Osteocyte (in vitro differentiated cells): ENCODE results near the gene GPR45. TPM values are rescaled to one million over a fixed set of nuclear protein-coding genes. Genes with fewer than 3 reads are reported as not detected.
"Not testable (repeated sequence)": the region's sequence is repeated elsewhere in the genome, so short reads cannot be mapped to it uniquely, and the experiment has no call there.

ENCODE experiments used
- DNase-seq: peaks from one replicate; pipeline ENCODE4 v3.0.0; 2021; ENCODE audit warnings: mixed read lengths; ENCODE audit not compliant: unreplicated experiment; ENCODE audit errors: extremely low spot score
- H3K27ac Mint-ChIP-seq: one replicate; pipeline ENCODE4 v1.8.0; 2021; ENCODE audit warnings: mild to moderate bottlenecking, mixed read lengths; ENCODE audit not compliant: unreplicated experiment
- H3K27me3 Mint-ChIP-seq: one replicate; pipeline ENCODE4 v1.8.0; 2021; ENCODE audit warnings: mixed read lengths; ENCODE audit not compliant: unreplicated experiment
- H3K36me3 Mint-ChIP-seq: one replicate; pipeline ENCODE4 v1.8.0; 2021; ENCODE audit warnings: mixed read lengths; ENCODE audit not compliant: unreplicated experiment
- H3K4me1 Mint-ChIP-seq: one replicate; pipeline ENCODE4 v1.8.0; 2021; ENCODE audit warnings: mixed read lengths; ENCODE audit not compliant: unreplicated experiment
- H3K4me3 Mint-ChIP-seq: one replicate; pipeline ENCODE4 v1.8.0; 2021; ENCODE audit warnings: mild to moderate bottlenecking, moderate library complexity, mixed read lengths; ENCODE audit not compliant: unreplicated experiment
- H3K9me3 Mint-ChIP-seq: one replicate; pipeline ENCODE4 v1.8.0; 2021; ENCODE audit warnings: mixed read lengths; ENCODE audit not compliant: unreplicated experiment
- CTCF ChIP-seq: fragments of 200-600 bp; sonication (generic); IDR thresholded peaks from 2 replicates; pipeline ENCODE4 v1.5.0; 2021; ENCODE audit warnings: antibody characterized with exemption, mild to moderate bottlenecking, moderate library complexity
- total RNA-seq: library from RNA; stranded (reverse); gene quantifications from 2 replicates; pipeline ENCODE4 v1.2.1, GENCODE V29; 2021

Gene GPR45
- total RNA-seq, 1 donor from 2014 or later, result not detected

DNA sequence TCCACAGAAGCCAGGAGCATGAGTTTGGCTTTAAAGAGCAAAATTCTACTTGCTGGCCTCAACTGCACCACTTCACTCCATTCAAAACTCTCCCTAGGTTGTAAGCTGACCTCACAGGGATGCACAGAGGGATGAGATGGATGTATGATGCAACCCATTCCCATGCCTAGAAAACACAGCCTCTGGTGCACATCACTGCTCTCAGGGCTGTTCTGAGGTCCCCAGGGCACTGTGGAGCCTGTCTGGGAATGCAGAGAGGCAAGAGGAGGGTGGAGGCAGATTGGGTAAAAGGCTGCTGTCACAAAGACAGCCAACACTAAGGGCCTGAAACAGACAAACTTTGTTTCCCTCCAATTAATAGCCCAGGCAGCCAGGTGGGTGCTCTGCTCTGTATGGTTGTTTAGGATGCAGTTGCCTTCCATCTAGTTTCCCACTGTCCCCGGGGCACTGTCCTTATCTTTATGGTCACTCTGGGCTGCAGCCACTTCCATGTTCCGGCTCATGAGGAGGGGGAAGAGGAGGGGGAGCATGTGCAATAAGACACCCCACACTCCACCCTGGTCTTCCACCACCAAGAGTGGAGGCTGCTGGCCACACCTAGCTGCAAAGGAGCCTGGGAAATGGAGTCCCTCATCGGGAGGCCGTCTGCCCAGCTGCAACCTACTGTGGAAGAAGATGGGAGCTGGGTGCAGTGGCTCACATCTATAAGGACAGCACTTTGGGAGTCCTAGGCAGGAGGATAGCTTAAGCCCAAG lies 7.0 kb downstream of the GPR45 start:
- H3K36me3 Mint-ChIP-seq, result no peaks in the 10 kb centered on the region
- no peak overlapping the region for H3K27ac Mint-ChIP-seq
- no peak for DNase-seq
- no peaks in the 10 kb centered on the region for H3K9me3 Mint-ChIP-seq
- H3K27me3 Mint-ChIP-seq, result no peaks in the 10 kb centered on the region
- H3K4me1 Mint-ChIP-seq, result peaks cover 2% of the 10 kb centered on the region
- no peak for TF ChIP-seq CTCF
- H3K4me3 Mint-ChIP-seq, result no peak overlapping the region

DNA sequence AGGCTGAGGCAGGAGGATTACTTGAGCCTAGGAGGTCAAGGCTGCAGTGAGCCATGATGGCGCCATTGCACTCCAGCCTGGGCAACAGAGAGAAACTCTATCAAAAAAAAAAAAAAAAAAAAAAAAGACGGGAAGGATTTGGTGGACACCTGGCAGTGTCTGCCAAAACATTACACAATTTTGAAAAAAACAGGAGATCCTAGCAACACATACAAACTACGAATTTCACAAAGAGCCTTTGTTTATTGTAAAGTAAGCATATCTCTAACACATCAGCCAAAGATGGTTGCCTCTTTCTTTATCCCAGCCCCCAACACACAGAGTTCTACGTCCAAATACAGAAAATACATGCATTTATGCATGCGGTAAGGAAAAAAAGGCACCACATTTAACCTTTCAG lies 7.6 kb downstream of the GPR45 start:
- Mint-ChIP-seq H3K27ac (no peak overlapping the region), H3K36me3 (no peaks in the 10 kb centered on the region), H3K27me3 (no peaks in the 10 kb centered on the region), H3K9me3 (no peaks in the 10 kb centered on the region), H3K4me1 (peaks cover 2% of the 10 kb centered on the region), H3K4me3 (no peak overlapping the region)
- no peak for DNase-seq
- TF ChIP-seq CTCF, result no peak

DNA sequence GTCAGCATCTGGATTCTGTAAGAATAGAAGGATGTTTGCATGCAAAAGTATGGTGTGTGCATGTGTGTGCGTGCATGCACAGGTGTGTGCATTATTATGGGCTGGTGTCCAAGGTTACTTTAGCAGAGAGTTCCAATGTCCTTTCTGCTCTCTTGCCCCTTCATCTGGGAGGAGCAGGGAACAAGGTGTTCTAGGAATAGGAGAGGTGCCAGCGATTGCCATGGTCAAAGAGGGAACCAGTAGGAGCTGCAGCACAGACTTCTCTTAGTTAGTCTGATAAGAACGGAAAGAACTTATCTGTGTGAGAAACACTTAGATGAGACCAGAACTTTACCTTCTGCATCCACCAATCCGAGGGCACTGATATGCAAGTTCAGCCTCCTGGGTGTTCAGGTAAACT lies 8.3 kb downstream of the GPR45 start:
- H3K36me3 Mint-ChIP-seq, result no peaks in the 10 kb centered on the region
- TF ChIP-seq CTCF, result no peak
- peaks cover 2% of the 10 kb centered on the region for H3K4me1 Mint-ChIP-seq
- no peaks in the 10 kb centered on the region for H3K27me3 Mint-ChIP-seq
- no peaks in the 10 kb centered on the region for H3K9me3 Mint-ChIP-seq
- DNase-seq, result no peak
- no peak overlapping the region for H3K4me3 Mint-ChIP-seq
- no peak overlapping the region for H3K27ac Mint-ChIP-seq

GRCh38 chr2:105251016-105251648 lies 9.6 kb downstream of the GPR45 start:
- H3K36me3 Mint-ChIP-seq, DNase-seq, H3K4me1 Mint-ChIP-seq, H3K27ac Mint-ChIP-seq, H3K4me3 Mint-ChIP-seq, H3K27me3 Mint-ChIP-seq, H3K9me3 Mint-ChIP-seq: not testable (repeated sequence)

DNA sequence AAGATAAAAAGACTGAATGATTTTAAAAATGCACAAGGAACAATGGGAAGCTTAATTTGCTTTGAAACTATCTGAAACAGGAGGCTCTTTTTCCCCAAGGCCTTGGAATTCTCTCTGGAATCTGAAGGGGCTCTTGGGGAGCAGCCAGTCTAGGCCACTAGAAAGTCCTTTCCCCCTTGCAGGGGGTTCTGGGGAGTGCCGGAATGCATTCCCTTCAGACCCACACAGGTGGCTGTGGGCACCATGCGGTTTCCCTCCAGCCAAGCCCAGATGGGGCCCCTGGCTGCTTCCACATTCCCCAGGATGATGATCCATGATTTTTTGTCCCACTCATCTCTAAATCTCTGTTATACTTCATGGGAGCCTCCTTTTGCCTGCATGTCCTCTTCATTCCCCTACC lies 10.7 kb downstream of the GPR45 start:
- H3K9me3 Mint-ChIP-seq, result no peaks in the 10 kb centered on the region
- no peak for TF ChIP-seq CTCF
- H3K4me1 Mint-ChIP-seq, result peaks cover 10% of the 10 kb centered on the region
- H3K36me3 Mint-ChIP-seq, result no peaks in the 10 kb centered on the region
- DNase-seq, result no peak
- H3K27me3 Mint-ChIP-seq, result no peaks in the 10 kb centered on the region
- H3K4me3 Mint-ChIP-seq, result no peak overlapping the region
- H3K27ac Mint-ChIP-seq, result no peak overlapping the region
